CD4-positive, alpha-beta T cell treated with Interleukin-2 at 100 ng/mL for 4 hours (primary cell): ENCODE measurements around the gene MFSD1.

Source experiments
- DNase-seq: peaks from one replicate; pipeline ENCODE4 v3.0.0-alpha.2; 2020; ENCODE audit warnings: low spot score

Gene MFSD1

GRCh38 chr3:158801696-158802408 lies at the start of gene MFSD1:
Gene MFSD1 (plus strand): TSS chr3:158802054. CDS start chr3:158802153, 99 bp downstream.
- peak; percentile 88 for DNase-seq

GRCh38 chr3:158753854-158754253 lies 48.0 kb upstream of the MFSD1 start:
- no peak for DNase-seq

GRCh38 chr3:158755421-158755820 lies 46.4 kb upstream of the MFSD1 start:
- no peak for DNase-seq

- DNase-seq, result no peak
Measured at GRCh38 chr3:158761350-158761749, 40.5 kb upstream of the MFSD1 start.

- DNase-seq, result no peak
Measured at GRCh38 chr3:158762701-158763100, 39.2 kb upstream of the MFSD1 start.

GRCh38 chr3:158763421-158763820 lies 38.4 kb upstream of the MFSD1 start:
- DNase-seq, result no peak

GRCh38 chr3:158765518-158766205 lies 36.2 kb upstream of the MFSD1 start:
- no peak for DNase-seq

GRCh38 chr3:158766364-158766763 lies 35.5 kb upstream of the MFSD1 start:
- no peak for DNase-seq

- no peak for DNase-seq
Measured at GRCh38 chr3:158768361-158768787, 33.5 kb upstream of the MFSD1 start.

- no peak for DNase-seq
Measured at GRCh38 chr3:158768881-158769543, 32.8 kb upstream of the MFSD1 start.

GRCh38 chr3:158769549-158769948 lies 32.3 kb upstream of the MFSD1 start:
- no peak for DNase-seq

- DNase-seq, result no peak
Measured at GRCh38 chr3:158769952-158770740, 31.7 kb upstream of the MFSD1 start.

- no peak for DNase-seq
Measured at GRCh38 chr3:158770741-158771350, 31.0 kb upstream of the MFSD1 start.

GRCh38 chr3:158771577-158771976 lies 30.3 kb upstream of the MFSD1 start:
- no peak for DNase-seq

- no peak for DNase-seq
Measured at GRCh38 chr3:158771982-158772381, 29.9 kb upstream of the MFSD1 start.

- no peak for DNase-seq
Measured at GRCh38 chr3:158773166-158773565, 28.7 kb upstream of the MFSD1 start.

- DNase-seq, result no peak
Measured at GRCh38 chr3:158773845-158774830, 27.7 kb upstream of the MFSD1 start.

- no peak for DNase-seq
Measured at GRCh38 chr3:158774965-158775364, 26.9 kb upstream of the MFSD1 start.

- no peak for DNase-seq
Measured at GRCh38 chr3:158775426-158776410, 26.1 kb upstream of the MFSD1 start.
